ENCODE measurements around the gene UNC13D.
"Not testable (repeated sequence)": the region's sequence is repeated elsewhere in the genome, so short reads cannot be mapped to it uniquely, and the experiment has no call there.

The UNC13D gene

DNA sequence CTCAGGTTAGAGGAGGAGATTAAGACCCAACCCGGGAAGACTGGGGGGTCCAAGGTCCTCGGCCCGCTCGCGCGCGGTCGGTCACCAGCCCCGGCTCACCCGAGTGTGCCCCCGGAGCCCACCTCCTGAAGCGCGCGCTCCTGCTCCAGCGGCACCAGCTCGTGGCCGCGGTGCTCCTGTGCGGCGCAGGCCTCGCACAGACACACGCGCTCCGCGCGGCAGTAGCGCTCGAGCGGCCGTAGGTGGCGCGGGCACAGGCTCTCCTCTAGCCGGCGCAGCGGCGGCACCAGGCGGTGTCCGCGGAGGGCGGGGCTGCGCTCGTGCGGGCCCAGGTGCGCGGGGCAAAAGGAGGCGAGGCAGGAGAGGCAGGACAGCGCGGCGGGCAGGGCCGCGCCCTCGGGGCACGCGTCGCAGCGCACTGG, 33.6 kb upstream of the UNC13D start:
- Mint-ChIP-seq H3K27ac (peak overlapping the region; percentile 88), H3K27me3 (peaks cover 3% of the 10 kb centered on the region), H3K36me3 (ENCODE audit: low read depth) (peaks cover 25% of the 10 kb centered on the region)

DNA sequence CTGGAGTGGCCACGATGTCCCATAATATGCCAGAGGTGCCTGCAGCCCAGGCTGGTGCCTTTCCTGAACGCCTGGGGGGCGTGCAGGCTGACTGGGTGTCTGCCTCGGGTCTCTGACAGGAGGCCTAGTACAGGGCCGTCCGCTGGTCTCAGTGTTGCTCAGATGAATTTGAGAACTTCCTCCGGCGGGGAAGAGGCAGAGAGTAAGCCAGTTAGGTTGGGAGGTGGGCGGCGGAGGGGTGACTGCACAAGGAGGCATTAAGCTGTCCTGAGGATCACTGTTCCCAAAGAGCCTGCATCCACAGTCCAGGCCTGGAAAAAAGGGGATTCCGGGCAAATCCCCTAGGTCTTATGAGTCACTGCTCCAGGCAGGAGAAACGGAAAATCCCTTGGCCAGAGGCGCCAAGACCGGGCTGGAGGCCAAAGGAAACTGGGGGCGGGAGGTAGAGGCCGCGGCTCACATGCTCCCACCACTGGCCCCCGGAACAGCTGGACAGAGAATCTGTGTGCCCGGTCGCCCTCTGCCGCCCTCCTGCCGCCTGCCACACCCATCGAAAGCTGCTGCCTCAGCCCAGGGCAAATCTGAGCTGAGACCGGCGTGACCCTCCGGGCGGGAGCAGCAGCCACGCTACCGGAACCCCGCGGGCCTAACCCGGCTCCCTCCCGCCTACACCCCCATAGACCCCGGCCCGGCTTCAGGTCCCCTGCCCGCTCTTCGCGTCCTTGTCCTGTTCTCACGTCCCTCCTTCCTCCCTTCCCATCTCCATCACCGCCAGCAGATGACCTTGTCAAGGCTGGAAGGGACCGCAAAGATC, 32.9 kb upstream of the UNC13D start:
- H3K4me3 Mint-ChIP-seq: peak overlapping the region; percentile 84
- H3K27ac Mint-ChIP-seq: peak overlapping the region; percentile 88
- peaks cover 3% of the 10 kb centered on the region for H3K27me3 Mint-ChIP-seq
- no peaks in the 10 kb centered on the region for H3K9me3 Mint-ChIP-seq
- peaks cover 50% of the 10 kb centered on the region for H3K4me1 Mint-ChIP-seq (ENCODE audit: low read depth)
- peaks cover 25% of the 10 kb centered on the region for H3K36me3 Mint-ChIP-seq (ENCODE audit: low read depth)
- peak; percentile 71 for DNase-seq

More for the DNA sequence above, 33.6 kb upstream of the UNC13D start:
- Mint-ChIP-seq H3K4me3 (peak overlapping the region; percentile 84), H3K9me3 (no peaks in the 10 kb centered on the region), H3K4me1 (ENCODE audit: low read depth) (peaks cover 47% of the 10 kb centered on the region)
- DNase-seq: peak; percentile 82

DNA sequence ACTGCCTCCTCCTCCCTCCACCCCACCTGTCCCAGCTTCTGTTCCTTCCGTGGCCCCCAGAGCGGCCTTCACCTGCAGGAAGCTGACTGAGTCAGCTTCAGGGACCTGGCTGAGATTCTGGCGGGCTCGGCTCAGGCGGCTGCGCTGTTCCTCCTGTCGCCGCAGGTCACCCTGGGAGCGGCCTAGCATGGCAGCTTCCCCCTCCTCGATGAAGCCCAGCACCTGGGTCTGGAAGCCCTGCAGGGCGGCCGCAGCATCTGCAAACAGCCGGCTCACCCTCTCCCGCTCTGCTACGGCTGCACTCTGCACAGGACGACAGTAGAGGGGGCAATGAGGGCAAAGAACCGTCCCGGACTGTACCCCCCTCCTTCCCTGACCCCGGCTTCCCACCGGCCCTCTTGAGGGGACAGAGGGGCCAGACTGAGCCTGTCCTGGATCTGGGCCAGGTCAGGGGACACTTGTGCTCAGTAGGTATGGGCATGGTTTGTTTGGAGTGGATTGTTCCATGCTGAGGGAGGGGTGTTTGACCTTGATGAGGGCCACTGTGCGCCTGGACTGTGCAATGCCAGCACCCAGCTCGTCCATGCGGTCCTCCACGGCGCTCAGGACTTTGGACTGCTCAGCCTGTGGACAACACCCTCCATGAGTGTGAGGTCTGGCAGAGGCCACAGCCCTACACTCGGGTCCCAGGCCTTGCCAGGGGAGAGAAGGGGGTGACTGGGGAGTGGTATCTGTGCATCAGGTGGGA, 32.2 kb upstream of the UNC13D start:
- H3K27ac Mint-ChIP-seq: peak overlapping the region; percentile 88
- DNase-seq: peak; percentile 79
- peak overlapping the region; percentile 84 for H3K4me3 Mint-ChIP-seq
- peaks cover 43% of the 10 kb centered on the region for H3K4me1 Mint-ChIP-seq (ENCODE audit: low read depth)
- no peaks in the 10 kb centered on the region for H3K9me3 Mint-ChIP-seq
- peaks cover 3% of the 10 kb centered on the region for H3K27me3 Mint-ChIP-seq
- H3K36me3 Mint-ChIP-seq (ENCODE audit: low read depth): peaks cover 25% of the 10 kb centered on the region

DNA sequence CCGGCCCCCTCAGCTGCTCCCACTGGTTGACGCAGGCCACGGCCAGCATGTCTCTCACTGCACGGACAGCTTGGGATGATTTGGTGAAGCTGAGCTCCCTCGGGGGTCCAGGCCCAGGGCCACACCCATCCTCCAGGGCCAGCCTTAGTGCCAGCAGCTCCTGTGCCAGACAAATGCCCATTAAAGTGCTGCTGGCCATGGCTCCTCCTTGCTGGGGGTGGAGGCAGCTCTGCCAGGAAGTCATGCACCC, 31.7 kb upstream of the UNC13D start:
- H3K9me3 Mint-ChIP-seq: no peaks in the 10 kb centered on the region
- DNase-seq: no peak
- H3K27me3 Mint-ChIP-seq: peaks cover 3% of the 10 kb centered on the region
- H3K27ac Mint-ChIP-seq: peak overlapping the region; percentile 88
- peaks cover 25% of the 10 kb centered on the region for H3K36me3 Mint-ChIP-seq (ENCODE audit: low read depth)
- H3K4me1 Mint-ChIP-seq (ENCODE audit: low read depth): peaks cover 43% of the 10 kb centered on the region
- H3K4me3 Mint-ChIP-seq: peak overlapping the region; percentile 84

DNA sequence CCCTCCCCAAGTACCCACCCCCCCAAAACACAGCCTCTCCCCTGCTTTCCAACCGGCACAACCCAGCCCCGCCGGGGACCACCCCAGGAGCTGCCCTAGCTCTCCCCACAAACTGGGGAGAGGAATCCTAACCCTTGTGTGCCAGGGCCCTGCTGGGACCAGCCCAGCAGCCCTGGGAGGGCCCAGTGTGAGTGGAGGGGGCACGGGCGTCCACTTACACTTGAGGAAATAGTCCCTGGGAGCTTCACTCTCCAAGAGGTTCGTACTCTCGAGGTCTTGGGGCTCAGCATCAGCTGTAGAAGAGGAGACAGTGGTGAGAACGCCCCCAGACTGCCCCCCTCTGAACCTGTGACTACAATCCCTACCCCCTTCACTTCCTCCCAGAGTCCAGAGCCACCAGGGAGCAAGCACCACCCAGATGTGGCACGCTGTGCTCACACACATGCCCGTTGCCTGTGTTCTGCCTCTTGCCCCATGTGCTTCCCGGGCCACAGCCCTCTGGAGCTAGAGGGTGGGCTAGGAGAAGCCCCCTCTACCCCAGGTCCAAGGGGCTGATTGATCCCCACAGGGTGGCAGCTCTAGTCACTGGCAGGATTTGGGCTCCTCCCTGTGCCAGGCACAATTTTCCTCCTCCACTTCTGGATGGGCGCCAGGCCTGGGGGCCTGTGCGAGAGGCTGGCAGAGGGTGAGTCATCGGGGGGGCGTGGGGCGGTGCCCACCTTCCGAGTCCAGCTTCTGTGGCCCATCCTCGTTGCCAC, 31.2 kb upstream of the UNC13D start:
- peaks cover 43% of the 10 kb centered on the region for H3K4me1 Mint-ChIP-seq (ENCODE audit: low read depth)
- H3K9me3 Mint-ChIP-seq: no peaks in the 10 kb centered on the region
- DNase-seq: no peak

DNA sequence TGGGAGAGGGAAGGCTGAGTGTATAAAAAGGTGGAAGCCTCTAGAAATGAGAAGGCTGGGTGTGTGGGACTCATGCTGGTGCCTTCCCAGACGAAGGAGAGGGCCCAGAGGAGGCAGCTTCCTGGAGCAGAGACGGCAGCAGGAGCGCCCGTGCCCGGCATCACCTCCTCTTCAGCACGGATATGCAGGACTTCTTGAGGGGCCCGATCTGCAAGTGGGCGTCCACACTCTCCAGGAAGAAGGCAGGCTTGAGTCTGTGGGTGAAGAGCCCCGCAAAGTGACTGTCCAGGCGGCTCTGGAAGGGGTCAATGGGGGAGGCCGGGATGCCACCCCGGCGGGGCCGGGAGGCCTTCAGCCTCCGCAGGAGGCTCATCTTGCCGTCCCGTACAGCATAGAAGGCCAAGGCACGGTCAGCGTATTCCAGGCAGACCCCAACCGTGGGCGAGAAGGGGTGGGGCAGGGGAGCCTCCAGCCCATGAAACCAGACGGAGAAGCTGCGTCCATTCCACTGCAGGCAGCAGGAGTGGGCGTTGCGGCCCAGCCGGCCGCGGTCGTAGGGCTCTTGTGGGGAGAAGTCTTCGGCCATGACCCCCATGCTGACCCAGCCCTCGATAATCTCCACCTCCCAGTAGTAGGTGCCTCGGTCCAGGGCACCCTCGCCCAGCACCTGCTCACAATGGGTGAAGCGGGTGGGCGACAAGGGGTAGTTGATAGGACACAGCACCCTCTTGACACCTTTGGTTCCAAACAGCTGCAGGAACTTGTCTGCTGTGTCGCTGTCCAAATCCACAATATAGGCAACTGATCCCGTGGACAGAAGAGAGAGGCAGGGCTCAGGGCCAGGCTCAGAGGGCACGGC, 30.3 kb upstream of the UNC13D start:
- no peak for DNase-seq
- Mint-ChIP-seq H3K4me3 (no peak overlapping the region), H3K4me1 (ENCODE audit: low read depth) (peaks cover 43% of the 10 kb centered on the region), H3K36me3 (ENCODE audit: low read depth) (peaks cover 25% of the 10 kb centered on the region), H3K27me3 (no peaks in the 10 kb centered on the region), H3K9me3 (no peaks in the 10 kb centered on the region), H3K27ac (peak overlapping the region; percentile 37)

More for the DNA sequence above, 31.2 kb upstream of the UNC13D start:
- H3K36me3 Mint-ChIP-seq (ENCODE audit: low read depth): peaks cover 25% of the 10 kb centered on the region
- H3K27me3 Mint-ChIP-seq: peaks cover 3% of the 10 kb centered on the region
- peak overlapping the region; percentile 88 for H3K27ac Mint-ChIP-seq
- H3K4me3 Mint-ChIP-seq: peak overlapping the region; percentile 84

DNA sequence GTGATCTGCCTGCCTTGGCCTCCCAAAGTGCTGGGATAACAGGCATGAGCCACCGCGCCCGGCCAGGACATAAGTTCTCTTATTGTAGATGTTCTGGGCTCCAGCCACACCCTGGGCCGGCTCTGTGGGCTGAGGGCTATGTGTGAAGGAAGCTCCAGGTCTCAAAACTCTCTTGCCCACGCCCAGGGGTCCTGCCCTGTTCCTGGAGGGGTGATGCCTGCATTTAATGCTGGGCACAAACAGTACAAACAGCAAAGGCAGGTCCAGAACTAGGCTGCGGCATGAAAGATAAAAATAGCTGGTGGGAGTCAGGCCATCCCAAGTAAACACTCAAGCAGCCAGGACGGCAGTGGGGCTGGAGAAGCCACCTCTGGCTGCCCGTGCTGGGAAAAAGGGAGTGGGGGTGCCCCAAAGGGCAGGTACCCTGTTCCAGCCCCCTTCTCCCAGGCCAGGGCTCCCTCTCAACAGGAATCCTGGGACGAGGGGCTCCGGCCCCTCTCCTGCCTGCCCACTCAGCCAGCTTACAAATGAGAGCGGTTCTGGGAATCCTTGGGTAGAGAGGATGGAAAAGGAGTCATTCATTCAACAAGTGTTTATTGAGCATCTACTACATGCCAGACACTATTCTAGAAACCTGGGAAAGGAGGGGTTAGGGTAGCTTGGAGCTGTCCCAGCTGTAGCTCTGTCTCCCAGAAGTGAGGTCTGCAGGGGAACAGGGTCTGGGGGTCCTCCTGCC, 29.6 kb upstream of the UNC13D start:
- Mint-ChIP-seq H3K4me3 (no peak overlapping the region), H3K27me3 (no peaks in the 10 kb centered on the region), H3K27ac (no peak overlapping the region), H3K9me3 (no peaks in the 10 kb centered on the region), H3K4me1 (ENCODE audit: low read depth) (peaks cover 40% of the 10 kb centered on the region), H3K36me3 (ENCODE audit: low read depth) (peaks cover 25% of the 10 kb centered on the region)
- DNase-seq: no peak

DNA sequence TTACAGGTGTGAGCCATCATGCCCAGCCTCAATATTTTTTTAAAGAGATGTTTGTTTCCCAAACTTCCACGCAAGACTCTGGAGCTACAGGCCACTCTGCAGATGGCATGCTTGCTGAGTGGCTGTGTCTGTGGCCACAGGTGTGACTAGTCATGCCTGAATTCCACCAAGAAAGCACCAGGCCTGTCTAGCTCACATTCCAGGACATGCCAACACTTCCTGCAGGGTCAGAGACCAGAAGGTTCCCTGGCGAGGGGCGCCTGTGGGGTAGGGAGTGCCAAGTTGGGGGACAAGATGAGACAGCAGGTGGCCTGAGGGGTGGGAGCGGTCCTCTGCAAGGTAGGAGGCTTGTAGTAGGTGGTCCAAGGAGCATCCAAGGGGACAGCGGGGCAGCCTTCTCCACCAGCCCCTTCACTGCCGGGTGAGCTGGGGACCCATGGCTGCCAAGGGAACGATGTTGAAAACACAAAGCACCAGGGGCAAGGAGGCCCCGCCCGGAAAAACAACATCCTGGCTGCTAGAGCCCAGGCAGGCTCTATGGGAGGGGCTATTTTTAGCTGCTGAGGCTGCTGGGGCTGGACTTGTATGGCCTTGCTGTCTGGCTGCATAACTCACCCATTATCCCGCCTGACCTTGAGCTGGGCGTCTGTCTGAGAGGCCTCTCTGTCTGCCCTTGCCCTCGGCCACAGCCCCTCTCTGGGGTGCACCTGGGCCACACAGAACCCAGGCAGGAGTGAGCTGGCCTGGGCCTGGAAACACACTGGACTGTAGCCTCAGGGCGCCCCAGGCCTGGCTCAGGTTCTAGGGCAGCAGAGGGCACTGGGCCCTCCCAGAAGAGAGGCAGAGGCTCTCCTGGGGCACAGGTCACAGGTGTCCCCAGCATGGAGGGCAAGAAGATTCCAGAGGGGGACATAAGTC, 28.5 kb upstream of the UNC13D start:
- H3K9me3 Mint-ChIP-seq: no peaks in the 10 kb centered on the region
- peaks cover 38% of the 10 kb centered on the region for H3K4me1 Mint-ChIP-seq (ENCODE audit: low read depth)
- no peak for DNase-seq
- peaks cover 25% of the 10 kb centered on the region for H3K36me3 Mint-ChIP-seq (ENCODE audit: low read depth)
- no peak overlapping the region for H3K4me3 Mint-ChIP-seq
- no peaks in the 10 kb centered on the region for H3K27me3 Mint-ChIP-seq
- H3K27ac Mint-ChIP-seq: peak overlapping the region; percentile 63

DNA sequence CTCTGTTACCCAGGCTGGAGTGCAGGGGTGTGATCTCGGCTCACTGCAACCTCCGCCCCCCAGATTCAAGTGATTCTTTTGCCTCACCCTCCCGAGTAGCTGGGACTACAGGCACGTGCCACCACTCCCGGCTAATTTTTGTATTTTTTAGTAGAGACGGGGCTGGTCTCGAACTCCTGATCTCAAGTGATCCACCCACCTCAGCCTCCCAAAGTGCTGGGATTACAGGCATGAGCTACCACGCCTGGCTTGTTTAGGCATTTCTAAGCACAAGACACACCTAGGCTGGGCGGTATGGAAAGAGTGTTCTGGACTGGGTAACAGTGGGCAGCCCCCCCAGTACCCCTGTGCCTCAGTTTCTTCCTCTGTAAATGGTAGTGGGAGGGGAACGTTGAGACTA, 26.0 kb upstream of the UNC13D start:
- H3K36me3 Mint-ChIP-seq (ENCODE audit: low read depth); H3K4me3 Mint-ChIP-seq; DNase-seq; H3K27me3 Mint-ChIP-seq; H3K9me3 Mint-ChIP-seq; H3K27ac Mint-ChIP-seq: not testable (repeated sequence)
- peaks cover 19% of the 10 kb centered on the region for H3K4me1 Mint-ChIP-seq (ENCODE audit: low read depth)

DNA sequence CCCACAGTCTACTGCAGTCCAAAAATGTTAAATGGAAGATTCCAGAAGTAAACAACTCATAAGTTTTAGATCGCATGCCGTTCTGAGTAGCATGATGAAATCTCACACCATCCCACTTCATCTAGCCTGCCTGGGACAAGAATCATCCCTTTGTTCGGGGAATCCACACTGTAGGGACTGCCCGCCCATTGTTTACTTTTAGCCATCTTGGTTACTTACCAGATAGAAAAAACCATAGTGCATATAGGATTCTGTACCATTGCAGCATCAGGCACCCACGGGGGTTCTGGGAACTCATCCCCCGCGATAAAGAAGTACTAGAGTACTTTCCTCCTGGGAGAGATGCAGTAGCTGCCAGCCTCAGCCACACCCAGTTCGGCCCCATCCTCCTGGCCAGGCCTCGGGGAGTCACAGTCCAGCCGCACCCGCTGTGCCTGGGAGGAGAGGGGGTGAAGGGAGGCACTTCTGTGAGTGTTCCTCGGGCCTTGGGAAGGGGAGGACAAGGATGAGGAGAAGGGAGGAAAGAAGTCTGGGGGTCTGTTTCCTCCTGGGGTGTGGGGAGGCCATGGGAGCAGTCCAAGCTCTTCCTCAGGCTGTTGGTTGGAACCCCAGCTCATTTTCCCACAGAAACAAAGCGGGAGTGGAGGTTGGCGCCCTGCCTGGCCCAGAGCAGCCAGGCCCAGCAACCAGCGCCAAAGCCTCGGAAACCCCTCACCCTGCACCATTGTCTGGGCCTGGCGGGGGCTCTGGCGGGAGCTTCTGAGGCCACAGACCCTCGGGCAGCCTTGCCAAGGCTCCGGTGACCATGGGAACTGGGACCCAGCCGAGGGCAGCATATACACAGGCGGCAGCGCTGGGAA, 25.3 kb upstream of the UNC13D start:
- no peak overlapping the region for H3K27ac Mint-ChIP-seq
- no peak for DNase-seq

DNA sequence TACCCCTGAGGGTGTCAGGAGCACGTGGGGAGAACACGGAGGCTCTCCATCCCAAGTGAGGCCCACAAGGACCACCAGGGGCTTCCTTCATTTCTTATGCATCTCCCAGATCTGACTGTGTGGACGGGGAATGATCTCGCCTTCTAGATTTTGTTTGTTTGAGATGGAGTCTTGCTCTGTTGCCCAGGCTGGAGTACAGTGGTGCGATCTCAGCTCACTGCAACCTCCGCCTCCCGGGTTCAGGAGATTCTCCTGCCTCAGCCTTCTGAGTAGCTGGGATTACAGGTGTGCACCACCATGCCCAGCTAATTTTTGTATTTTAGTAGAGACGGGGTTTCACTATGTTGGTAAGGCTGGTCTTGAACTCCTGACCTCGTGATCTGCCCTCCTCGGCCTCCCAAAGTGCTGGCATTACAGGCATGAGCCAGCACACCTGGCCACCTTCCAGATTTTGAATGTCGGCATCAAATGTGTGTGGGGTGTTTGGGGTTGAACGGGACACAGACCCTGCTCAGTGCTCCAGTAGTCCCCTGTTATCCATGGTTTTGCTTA, 24.6 kb upstream of the UNC13D start:
- H3K9me3 Mint-ChIP-seq; DNase-seq; H3K4me3 Mint-ChIP-seq; H3K36me3 Mint-ChIP-seq (ENCODE audit: low read depth); H3K27ac Mint-ChIP-seq; H3K27me3 Mint-ChIP-seq: not testable (repeated sequence)
- peaks cover 27% of the 10 kb centered on the region for H3K4me1 Mint-ChIP-seq (ENCODE audit: low read depth)

More for the DNA sequence above, 25.3 kb upstream of the UNC13D start:
- H3K4me1 Mint-ChIP-seq (ENCODE audit: low read depth): peaks cover 25% of the 10 kb centered on the region
- H3K36me3 Mint-ChIP-seq (ENCODE audit: low read depth): peaks cover 5% of the 10 kb centered on the region
- H3K4me3 Mint-ChIP-seq: no peak overlapping the region
- H3K9me3 Mint-ChIP-seq: no peaks in the 10 kb centered on the region
- no peaks in the 10 kb centered on the region for H3K27me3 Mint-ChIP-seq
